Right atrium auricular region (tissue), 2 donors: ENCODE data around the gene SHLD1. TPM values are rescaled to one million over a fixed set of nuclear protein-coding genes. Genes with fewer than 3 reads are reported as not detected.

ENCODE experiments used
- DNase-seq: peaks from one replicate; pipeline ENCODE4 v3.0.0-alpha.2; 2019; ENCODE audit warnings: low spot score
- H3K27ac ChIP-seq, 2 donors: fragments of 200-600 bp; sonication (generic); 1 replicate in 1 of 2; 2 replicates in 1 of 2; pipeline ENCODE4 v1.5.1; 2016 to 2019
- H3K27me3 ChIP-seq, 2 donors: fragments of 200-600 bp; sonication (generic); one replicate each; pipeline versions ENCODE4 v1.5.1 to v1.6.0; 2017 to 2019
- H3K36me3 ChIP-seq: fragments of 200-600 bp; sonication (generic); one replicate; pipeline ENCODE4 v1.5.1; 2016
- H3K4me1 ChIP-seq, 2 donors: fragments of 200-600 bp; sonication (generic); one replicate each; pipeline versions ENCODE4 v1.5.1 to v1.6.0; 2017 to 2019
- H3K4me3 ChIP-seq, 2 donors: fragments of 200-600 bp; sonication (generic); 1 replicate in 1 of 2; 2 replicates in 1 of 2; pipeline ENCODE4 v1.5.1; 2017 to 2019; ENCODE audit warnings: mild to moderate bottlenecking in 1 of 2, moderate library complexity in 1 of 2
- H3K9me3 ChIP-seq, 2 donors: fragments of 200-600 bp; sonication (generic); one replicate each; pipeline ENCODE4 v1.5.1; 2019
- total RNA-seq, 2 donors: library from RNA; depleted of rRNA; stranded (reverse); fragments of >200 nt; gene quantifications; one replicate each; pipeline ENCODE4 v1.1.0, GENCODE V29; 2016
- TF ChIP-seq, protein P1 (sequence below), 2 donors: fragments of 200-600 bp; sonication (generic); IDR thresholded peaks; one replicate each; pipeline ENCODE4 v1.5.1; 2019; ENCODE audit warnings: antibody characterized with exemption in 2 of 2

Gene SHLD1
- total RNA-seq, 2 donors from 2014 or later = 4.7 to 9.6 TPM

DNA sequence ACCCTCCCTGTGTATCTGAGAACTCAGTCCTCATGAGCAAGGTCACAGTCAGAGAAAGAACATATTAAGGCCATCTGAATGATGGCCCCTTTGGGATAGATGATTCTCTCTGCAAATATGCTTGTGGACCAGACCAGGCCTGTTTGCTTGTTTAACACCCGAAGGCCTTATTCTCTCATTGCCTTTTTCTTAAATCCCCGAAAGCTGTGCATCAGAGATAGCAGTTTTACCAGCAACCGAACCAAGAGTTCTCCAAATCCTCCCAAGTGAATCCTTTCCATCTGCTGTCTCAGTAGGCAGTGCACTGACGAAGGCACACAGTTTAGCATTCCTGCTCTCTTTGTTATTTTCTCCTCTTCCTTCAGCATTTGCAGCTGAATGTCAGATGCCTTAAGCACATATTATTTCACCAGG lies 120.4 kb downstream of the SHLD1 start:
- no peaks in the 10 kb centered on the region for H3K36me3 ChIP-seq
- H3K9me3 ChIP-seq = peaks cover 0 to 8% of the 10 kb centered on the region in 2 donors
- DNase-seq = no peak
- TF ChIP-seq, protein P1, sequence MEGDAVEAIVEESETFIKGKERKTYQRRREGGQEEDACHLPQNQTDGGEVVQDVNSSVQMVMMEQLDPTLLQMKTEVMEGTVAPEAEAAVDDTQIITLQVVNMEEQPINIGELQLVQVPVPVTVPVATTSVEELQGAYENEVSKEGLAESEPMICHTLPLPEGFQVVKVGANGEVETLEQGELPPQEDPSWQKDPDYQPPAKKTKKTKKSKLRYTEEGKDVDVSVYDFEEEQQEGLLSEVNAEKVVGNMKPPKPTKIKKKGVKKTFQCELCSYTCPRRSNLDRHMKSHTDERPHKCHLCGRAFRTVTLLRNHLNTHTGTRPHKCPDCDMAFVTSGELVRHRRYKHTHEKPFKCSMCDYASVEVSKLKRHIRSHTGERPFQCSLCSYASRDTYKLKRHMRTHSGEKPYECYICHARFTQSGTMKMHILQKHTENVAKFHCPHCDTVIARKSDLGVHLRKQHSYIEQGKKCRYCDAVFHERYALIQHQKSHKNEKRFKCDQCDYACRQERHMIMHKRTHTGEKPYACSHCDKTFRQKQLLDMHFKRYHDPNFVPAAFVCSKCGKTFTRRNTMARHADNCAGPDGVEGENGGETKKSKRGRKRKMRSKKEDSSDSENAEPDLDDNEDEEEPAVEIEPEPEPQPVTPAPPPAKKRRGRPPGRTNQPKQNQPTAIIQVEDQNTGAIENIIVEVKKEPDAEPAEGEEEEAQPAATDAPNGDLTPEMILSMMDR (IDR thresholded peaks at IDR 0.05) = no peak
- H3K27ac ChIP-seq = peak overlapping the region in 1 of 2 donors; percentile 10
- H3K4me3 ChIP-seq = no peak overlapping the region
- no peaks in the 10 kb centered on the region for H3K27me3 ChIP-seq
- H3K4me1 ChIP-seq = no peaks in the 10 kb centered on the region

DNA sequence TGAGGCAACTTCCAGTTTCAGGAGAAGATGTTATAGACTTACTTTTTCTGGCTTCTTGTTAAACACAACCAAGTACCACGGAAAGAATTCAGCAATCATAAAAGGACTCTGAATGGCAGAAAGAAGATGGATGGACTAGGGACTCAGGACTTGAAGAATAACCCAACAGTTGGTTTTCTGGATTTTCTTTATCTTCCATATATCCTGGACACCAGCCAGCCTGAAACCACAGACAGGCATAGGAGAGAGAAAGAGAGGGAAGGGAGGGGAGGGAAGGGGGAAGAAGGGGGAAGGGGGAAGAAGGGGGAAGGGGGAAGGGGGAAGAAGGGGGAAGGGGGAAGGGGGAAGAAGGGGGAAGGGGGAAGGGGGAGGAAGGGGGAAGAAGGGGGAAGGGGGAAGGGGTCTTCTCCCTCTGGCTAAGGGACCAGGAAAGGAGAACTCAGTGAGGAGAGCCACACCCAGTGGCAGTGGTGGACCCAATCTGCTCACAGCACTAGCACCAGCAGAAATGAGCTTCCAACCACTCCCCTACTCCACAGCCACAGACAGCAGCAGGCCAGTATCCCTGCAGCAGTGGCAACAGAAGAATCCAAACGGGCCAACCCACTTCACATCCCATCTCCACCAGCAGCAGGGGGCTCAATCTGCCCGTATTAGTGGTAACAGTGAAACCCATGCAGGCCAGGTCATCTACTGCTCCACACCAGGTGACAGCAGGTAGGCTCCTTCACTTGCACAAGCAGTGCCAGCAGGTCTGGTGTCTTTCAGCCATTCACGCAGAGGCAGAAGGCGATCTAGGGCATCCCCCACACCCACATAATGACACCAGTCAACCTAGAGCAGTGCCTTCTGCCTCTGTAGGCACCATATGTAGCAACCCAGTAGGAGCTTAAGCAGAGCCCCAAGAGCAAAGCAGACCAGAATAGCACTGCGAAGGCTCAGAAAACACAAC lies 121.5 kb downstream of the SHLD1 start:
- Histone ChIP-seq H3K4me1 (no peaks in the 10 kb centered on the region), H3K27me3 (no peaks in the 10 kb centered on the region), H3K4me3 (no peak overlapping the region), H3K27ac (no peak overlapping the region), H3K9me3 (peaks cover 0 to 19% of the 10 kb centered on the region in 2 donors), H3K36me3 (no peaks in the 10 kb centered on the region)
- DNase-seq = no peak
- TF ChIP-seq, protein P1 (IDR thresholded peaks at IDR 0.05) = no peak

DNA sequence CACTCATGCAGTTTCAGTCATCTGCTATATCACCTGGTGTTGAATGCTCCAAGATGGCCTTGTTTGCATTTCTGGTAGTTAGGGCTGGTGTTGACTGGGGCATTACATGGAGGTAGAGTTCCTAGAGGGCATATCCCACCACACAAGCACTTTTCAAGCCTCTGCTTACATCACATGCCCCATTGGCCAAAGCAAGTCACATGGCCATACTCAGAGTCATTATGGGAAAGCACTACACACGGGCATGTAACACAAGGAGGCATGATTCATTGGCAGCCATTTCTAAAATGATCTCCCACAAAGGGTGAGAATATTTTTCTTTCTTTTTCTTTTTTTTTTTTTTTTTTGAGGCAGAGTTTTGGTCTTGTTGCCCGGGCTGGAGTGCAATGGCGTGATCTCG lies 126.9 kb downstream of the SHLD1 start:
- Histone ChIP-seq H3K9me3 (peaks cover 0 to 21% of the 10 kb centered on the region in 2 donors), H3K36me3 (no peaks in the 10 kb centered on the region), H3K27ac (no peak overlapping the region), H3K27me3 (no peaks in the 10 kb centered on the region), H3K4me1 (no peaks in the 10 kb centered on the region), H3K4me3 (no peak overlapping the region)
- TF ChIP-seq, protein P1 (IDR thresholded peaks at IDR 0.05) = no peak
- no peak for DNase-seq

DNA sequence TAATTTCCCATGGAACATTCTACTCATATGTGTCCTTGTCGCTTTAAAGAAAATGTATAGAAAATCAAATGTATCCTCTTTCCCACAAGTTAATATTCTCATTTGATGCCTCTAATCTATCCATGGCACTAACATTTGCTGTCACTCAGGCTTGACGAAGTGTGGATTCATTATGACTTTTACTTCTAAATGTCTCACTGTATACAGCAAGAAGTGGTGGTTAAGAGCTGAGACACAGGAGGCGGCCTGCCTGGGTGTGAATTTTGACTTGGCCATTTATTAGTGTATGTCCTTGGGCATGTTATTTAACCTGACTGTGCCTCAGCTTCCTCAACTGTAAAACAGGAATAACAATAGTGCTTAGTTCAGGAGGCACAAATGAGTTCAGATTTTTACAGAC lies 130.1 kb downstream of the SHLD1 start:
- no peaks in the 10 kb centered on the region for H3K4me1 ChIP-seq
- TF ChIP-seq, protein P1 (IDR thresholded peaks at IDR 0.05) = no peak
- no peak overlapping the region for H3K4me3 ChIP-seq
- DNase-seq = no peak
- H3K27ac ChIP-seq = no peak overlapping the region
- H3K27me3 ChIP-seq = no peaks in the 10 kb centered on the region
- H3K9me3 ChIP-seq = peaks cover 0 to 16% of the 10 kb centered on the region in 2 donors
- no peaks in the 10 kb centered on the region for H3K36me3 ChIP-seq

DNA sequence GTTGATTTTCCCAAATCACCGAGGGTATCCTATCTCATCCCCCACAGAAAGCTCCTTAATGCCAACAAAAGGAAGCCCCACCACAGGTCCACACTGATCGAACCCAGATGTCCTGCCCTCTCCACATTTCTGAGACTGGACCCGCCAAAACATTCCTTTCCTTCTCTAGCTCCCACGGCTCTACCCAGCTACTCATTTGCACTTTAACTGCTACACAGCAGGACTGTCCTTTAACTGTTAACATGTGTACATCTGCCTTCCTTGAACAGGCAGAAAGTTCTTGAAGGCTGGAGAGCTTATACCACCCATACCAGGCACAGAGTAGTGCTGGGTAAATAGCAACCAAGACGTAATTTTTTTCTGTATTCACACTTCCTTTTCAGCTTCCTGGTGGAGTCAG lies 131.5 kb downstream of the SHLD1 start:
- H3K27me3 ChIP-seq = no peaks in the 10 kb centered on the region
- TF ChIP-seq, protein P1 (IDR thresholded peaks at IDR 0.05) = no peak
- DNase-seq = no peak

More for the DNA sequence above, 131.5 kb downstream of the SHLD1 start:
- H3K36me3 ChIP-seq = no peaks in the 10 kb centered on the region
- no peak overlapping the region for H3K27ac ChIP-seq
- no peaks in the 10 kb centered on the region for H3K4me1 ChIP-seq
- H3K9me3 ChIP-seq = peaks cover 0 to 2% of the 10 kb centered on the region in 2 donors
- H3K4me3 ChIP-seq = no peak overlapping the region
